Hematopoietic multipotent progenitor cell treated with erythropoietin and hydrocortisone succinate and interleukin-3 and kit ligand, for 15 days (in vitro differentiated cells): ENCODE results near the gene B3GAT2.

Source experiments
- DNase-seq: peaks from one replicate; pipeline ENCODE4 v3.0.0-alpha.2; 2015; ENCODE audit warnings: low spot score

Gene B3GAT2

DNA sequence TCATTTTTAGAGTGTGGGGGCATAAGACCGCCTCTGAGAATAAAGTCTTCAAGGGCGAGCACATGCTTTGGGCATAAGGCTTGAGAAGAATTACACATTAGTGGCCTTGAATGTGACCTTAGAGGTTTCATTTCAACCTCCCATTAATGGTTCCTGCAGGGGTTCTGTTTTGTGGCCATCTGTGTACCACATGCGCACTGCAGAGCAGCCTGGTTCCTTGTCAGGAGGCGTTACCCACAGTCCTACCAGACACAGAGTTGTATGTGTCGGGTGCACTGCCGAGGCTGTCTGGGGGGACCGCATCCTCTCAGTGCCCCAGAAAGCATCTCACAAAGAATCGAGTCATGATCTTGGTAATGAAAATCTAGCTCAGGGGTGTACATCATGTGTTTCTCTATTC is 115.7 kb downstream of the B3GAT2 start:
- DNase-seq, result no peak

DNA sequence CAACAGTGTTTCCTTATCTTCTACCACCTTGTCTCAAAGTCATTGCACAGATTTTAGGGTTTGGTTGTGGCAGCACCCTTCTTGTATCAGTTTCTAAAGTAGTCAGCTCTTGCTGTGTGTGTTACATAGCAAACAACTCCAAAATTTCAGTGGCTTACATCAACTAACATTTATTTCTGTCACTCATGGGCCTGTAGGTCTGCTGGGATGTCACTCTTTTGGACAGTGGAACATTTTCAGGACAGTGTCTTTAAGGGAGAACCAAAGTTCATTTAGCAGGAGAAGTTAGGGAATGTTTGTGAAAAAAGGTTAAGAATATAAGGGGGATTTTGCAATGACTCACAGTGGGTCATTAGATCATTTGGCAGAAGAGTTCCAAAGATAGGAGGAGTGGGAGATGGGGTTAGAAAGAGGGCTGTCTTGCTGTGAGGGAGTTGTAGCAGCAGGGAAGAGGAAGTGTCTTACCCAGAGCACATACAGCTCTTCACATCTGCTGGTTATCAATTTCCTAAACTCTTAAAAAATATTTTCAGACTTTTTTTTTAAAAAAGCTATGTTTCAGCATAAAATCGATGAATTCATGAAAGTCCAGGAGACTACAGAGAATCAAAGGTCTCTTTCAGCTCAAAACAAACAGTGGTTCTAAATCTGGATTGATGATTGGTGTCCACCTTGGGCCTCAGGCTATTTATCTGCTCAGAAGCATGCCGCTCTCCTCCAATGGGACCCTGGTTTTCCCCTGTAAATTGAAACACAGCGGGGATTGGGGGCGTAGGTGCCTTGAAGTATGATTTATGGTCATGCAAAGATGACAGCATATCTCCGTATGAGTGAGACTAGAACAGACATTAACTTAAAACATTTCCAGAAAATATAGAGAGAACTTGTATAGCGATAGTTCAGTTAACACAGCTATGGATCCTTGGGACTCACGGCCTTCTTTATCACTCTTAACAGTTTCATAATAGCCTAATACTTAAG is 117.3 kb downstream of the B3GAT2 start:
- DNase-seq, result no peak

DNA sequence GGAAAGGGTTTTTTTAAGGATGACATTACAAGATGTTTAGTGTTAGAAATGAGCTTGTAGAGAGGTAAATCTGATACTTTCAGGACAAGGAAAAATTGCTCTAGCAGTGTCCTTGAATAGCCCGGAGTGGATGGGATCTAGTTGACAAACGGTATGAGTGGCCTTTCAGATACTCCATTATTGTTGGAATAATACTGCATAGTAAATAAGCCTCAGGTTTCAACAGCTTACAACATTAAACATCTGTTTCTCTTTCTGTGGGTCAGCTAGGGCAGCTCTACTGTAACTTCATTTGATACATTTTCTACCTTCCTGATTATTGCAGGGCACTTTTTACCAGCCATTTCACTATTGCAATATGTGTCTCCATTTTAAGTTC is 118.0 kb downstream of the B3GAT2 start:
- no peak for DNase-seq

DNA sequence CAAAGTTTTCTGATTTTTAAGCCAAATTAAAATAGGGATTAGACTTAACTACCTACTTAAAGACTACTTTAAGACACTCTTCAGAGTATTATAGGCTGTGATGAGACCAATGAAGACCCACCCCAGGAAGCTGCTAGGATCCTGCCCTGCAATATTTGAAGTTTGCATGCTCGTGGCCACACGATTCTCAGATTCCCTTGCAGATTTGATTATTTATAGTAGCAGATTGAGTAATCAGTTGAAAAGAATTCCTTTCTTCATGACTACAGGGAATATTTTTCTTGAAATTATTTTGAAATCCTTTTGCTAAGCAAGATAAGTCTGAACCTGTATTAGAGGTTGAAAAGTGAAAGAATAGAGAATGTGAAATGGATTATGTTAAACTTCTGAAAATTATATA is 122.3 kb downstream of the B3GAT2 start:
- no peak for DNase-seq

DNA sequence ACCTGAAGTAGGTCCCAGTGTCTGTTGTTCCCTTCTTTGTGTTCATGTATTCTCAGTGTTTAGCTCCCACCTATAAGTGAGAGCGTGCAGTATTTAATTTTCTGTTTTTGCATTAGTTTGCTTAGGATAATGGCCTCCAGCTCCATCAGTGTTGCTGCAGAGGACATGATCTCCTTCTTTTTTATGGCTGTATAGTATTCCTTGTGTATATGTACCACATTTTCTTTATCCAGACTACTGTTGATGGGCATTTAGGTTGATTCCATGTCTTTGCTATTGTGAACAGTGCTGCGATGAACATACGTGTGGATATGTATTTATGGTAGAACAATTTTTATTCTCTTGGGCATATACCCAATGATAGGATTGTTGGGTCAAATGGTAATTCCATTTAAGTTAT is 125.4 kb downstream of the B3GAT2 start:
- DNase-seq, result no peak

DNA sequence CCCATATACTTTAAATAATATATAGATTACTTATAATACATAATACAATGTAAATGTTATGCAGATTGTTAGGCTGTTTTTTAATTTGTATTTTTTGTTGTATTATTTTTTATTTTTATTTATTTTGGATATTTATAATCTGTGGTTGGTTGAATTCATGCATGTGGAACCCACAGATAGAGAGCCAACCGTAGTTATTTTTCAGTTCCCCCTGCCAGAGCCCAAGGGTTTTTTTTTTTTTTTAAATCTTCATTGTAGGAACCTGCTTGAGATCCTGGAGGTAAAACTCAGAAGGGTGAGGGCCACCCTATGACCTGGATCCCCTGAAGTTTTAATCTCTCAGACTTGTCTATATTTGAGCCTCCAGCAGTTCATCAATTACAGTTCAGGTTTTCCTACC is 133.2 kb downstream of the B3GAT2 start:
- no peak for DNase-seq

GRCh38 chr6:70821751-70822150 is 135.1 kb downstream of the B3GAT2 start:
- no peak for DNase-seq

GRCh38 chr6:70820778-70821177 is 136.1 kb downstream of the B3GAT2 start:
- DNase-seq, result no peak

GRCh38 chr6:70819646-70820045 is 137.2 kb downstream of the B3GAT2 start:
- no peak for DNase-seq

- no peak for DNase-seq
Measured at GRCh38 chr6:70813885-70814284, 143.0 kb downstream of the B3GAT2 start.

- no peak for DNase-seq
Measured at GRCh38 chr6:70811788-70812187, 145.1 kb downstream of the B3GAT2 start.
